Uterus (tissue), 4 donors: ENCODE results near the gene PCDHGB2. TPM values are rescaled to one million over a fixed set of nuclear protein-coding genes. Genes with fewer than 3 reads are reported as not detected.
"Not testable (repeated sequence)": the region's sequence is repeated elsewhere in the genome, so short reads cannot be mapped to it uniquely, and the experiment has no call there.

Experiments used
- DNase-seq, 2 donors: peaks; one replicate each; pipeline ENCODE4 v3.0.0-alpha.2; 2019 to 2020
- H3K27ac ChIP-seq, 2 donors: fragments of 200-600 bp; sonication (generic); 1 replicate in 1 of 2; 2 replicates in 1 of 2; pipeline ENCODE4 v1.5.1; 2016 to 2018
- H3K27me3 ChIP-seq, 2 donors: fragments of 200-600 bp; sonication (generic); one replicate each; pipeline ENCODE4 v1.5.1; 2018 to 2019; ENCODE audit warnings: control low read depth in 1 of 2
- H3K36me3 ChIP-seq, 2 donors: fragments of 200-600 bp; sonication (generic); one replicate each; pipeline ENCODE4 v1.5.1; 2019; ENCODE audit warnings: control low read depth in 1 of 2
- H3K4me1 ChIP-seq, 2 donors: fragments of 200-600 bp; sonication (generic); one replicate each; pipeline ENCODE4 v1.5.1; 2018 to 2019; ENCODE audit warnings: control low read depth in 1 of 2
- H3K4me3 ChIP-seq, 2 donors: fragments of 200-600 bp; sonication (generic); 1 replicate in 1 of 2; 2 replicates in 1 of 2; pipeline ENCODE4 v1.5.1; 2018 to 2019; ENCODE audit warnings: mild to moderate bottlenecking in 1 of 2
- H3K9me3 ChIP-seq, 2 donors: fragments of 200-600 bp; sonication (generic); one replicate each; pipeline ENCODE4 v1.5.1; 2019; ENCODE audit warnings: control low read depth in 1 of 2
- CTCF ChIP-seq, 4 experiments: fragments of 200-600 bp in 2 of 4; fragments of 450-650 bp in 2 of 4; sonication (generic) in 2 of 4; IDR thresholded peaks; one replicate each; pipeline ENCODE4 v1.5.1; 2016 to 2019; ENCODE audit warnings: antibody characterized with exemption in 4 of 4, mild to moderate bottlenecking in 2 of 4, moderate library complexity in 1 of 4
- POLR2A ChIP-seq, 2 donors: fragments of 450-650 bp; IDR thresholded peaks; one replicate each; pipeline ENCODE4 v1.6.1; 2016; ENCODE audit warnings: antibody characterized with exemption in 2 of 2, mild to moderate bottlenecking in 1 of 2, moderate library complexity in 1 of 2
- intact Hi-C: fragments of 100-400 bp; cut with DNase I; formaldehyde crosslinking; loops from one replicate; pipeline ENCODE4 v1.15.1; 2023; ENCODE audit warnings: low total_unique reads
- total RNA-seq, 4 donors: library from RNA; depleted of rRNA in 3 of 4; stranded (reverse); fragments of >200 nt in 3 of 4; gene quantifications; one replicate each; pipeline versions ENCODE4 v1.1.0 to v1.2.4, GENCODE V29; 2014 to 2023
- donor health status: DM: yes; HTN: yes; CAD: no.

The PCDHGB2 gene
- total RNA-seq, 4 donors from 2014 or later = 0.59 to 17.9 (median 8.7) TPM

GRCh38 chr5:141330299-141331080 is 29.3 kb upstream of the PCDHGB2 start, which contains the start of gene PCDHGA1:
Gene PCDHGA1 (plus strand): TSS chr5:141330514.
- TF ChIP-seq POLR2A (IDR thresholded peaks at IDR 0.05) = no peak
- no peak for TF ChIP-seq CTCF (IDR thresholded peaks at IDR 0.05)
- Histone ChIP-seq H3K9me3 (peaks cover 0 to 41% of the 10 kb centered on the region in 2 donors), H3K4me1 (no peaks in the 10 kb centered on the region), H3K36me3 (no peaks in the 10 kb centered on the region), H3K4me3 (no peak within 1 kb of the TSS), H3K27me3 (no peaks in the 10 kb centered on the region), H3K27ac (no peak within 1 kb of the TSS)
- no peak for DNase-seq
- intact Hi-C loops = no loop called here

GRCh38 chr5:141332571-141332970 is 27.2 kb upstream of the PCDHGB2 start:
- H3K27me3 ChIP-seq, H3K4me1 ChIP-seq, intact Hi-C loops, H3K27ac ChIP-seq, H3K36me3 ChIP-seq, H3K4me3 ChIP-seq, DNase-seq: not testable (repeated sequence)
- peaks cover 0 to 52% of the 10 kb centered on the region in 2 donors for H3K9me3 ChIP-seq

- Histone ChIP-seq H3K27ac (no peak within 1 kb of the TSS), H3K9me3 (peaks cover 3 to 56% of the 10 kb centered on the region in 2 donors), H3K4me1 (no peaks in the 10 kb centered on the region), H3K27me3 (no peaks in the 10 kb centered on the region), H3K4me3 (peak within 1 kb of the TSS; percentile 0 to 25), H3K36me3 (no peaks in the 10 kb centered on the region)
- TF ChIP-seq CTCF (IDR thresholded peaks at IDR 0.05) (peak in 3 of 4 experiments; percentile 31 to 41 (median 35)), POLR2A (IDR thresholded peaks at IDR 0.05) (no peak)
- no peak for DNase-seq
- intact Hi-C loops = no loop called here
Observed at GRCh38 chr5:141338538-141339306, 21.1 kb upstream of the PCDHGB2 start, which contains the start of gene PCDHGA2. Gene PCDHGA2 (plus strand): TSS chr5:141338760.

- DNase-seq, H3K4me1 ChIP-seq, H3K27me3 ChIP-seq, intact Hi-C loops, H3K27ac ChIP-seq, H3K36me3 ChIP-seq, H3K4me3 ChIP-seq: not testable (repeated sequence)
- H3K9me3 ChIP-seq = peaks cover 3 to 62% of the 10 kb centered on the region in 2 donors
Observed at GRCh38 chr5:141340781-141341354, 18.9 kb upstream of the PCDHGB2 start.

GRCh38 chr5:141342773-141343172 is 17.0 kb upstream of the PCDHGB2 start:
- DNase-seq = no peak
- no peak overlapping the region for H3K27ac ChIP-seq
- H3K9me3 ChIP-seq = peaks cover 3 to 61% of the 10 kb centered on the region in 2 donors
- intact Hi-C loops = no loop called here
- H3K36me3 ChIP-seq = no peaks in the 10 kb centered on the region
- no peaks in the 10 kb centered on the region for H3K4me1 ChIP-seq
- H3K4me3 ChIP-seq = no peak overlapping the region
- TF ChIP-seq POLR2A (IDR thresholded peaks at IDR 0.05) = no peak
- H3K27me3 ChIP-seq = no peaks in the 10 kb centered on the region

GRCh38 chr5:141343242-141343952 is 16.4 kb upstream of the PCDHGB2 start, which contains the start of gene PCDHGA3:
Gene PCDHGA3 (plus strand): TSS chr5:141343829. CDS start chr5:141344034, 205 bp downstream.
- Histone ChIP-seq H3K36me3 (no peaks in the 10 kb centered on the region), H3K4me3 (peak within 1 kb of the TSS in 1 of 2 donors; percentile 5), H3K9me3 (peaks cover 3 to 58% of the 10 kb centered on the region in 2 donors), H3K27me3 (no peaks in the 10 kb centered on the region), H3K27ac (no peak within 1 kb of the TSS), H3K4me1 (no peaks in the 10 kb centered on the region)
- DNase-seq = no peak
- intact Hi-C loops = no loop called here
- TF ChIP-seq POLR2A (IDR thresholded peaks at IDR 0.05) (no peak), CTCF (IDR thresholded peaks at IDR 0.05) (no peak)
